GM21529 (cell line): Measurements from ENCODE around the gene KRT14.

ENCODE experiments used
- ATAC-seq: cut with Tn5 transposase; IDR thresholded peaks from one replicate; pipeline ENCODE4 v1.9.1; 2021; ENCODE audit not compliant: unreplicated experiment

Gene KRT14

DNA sequence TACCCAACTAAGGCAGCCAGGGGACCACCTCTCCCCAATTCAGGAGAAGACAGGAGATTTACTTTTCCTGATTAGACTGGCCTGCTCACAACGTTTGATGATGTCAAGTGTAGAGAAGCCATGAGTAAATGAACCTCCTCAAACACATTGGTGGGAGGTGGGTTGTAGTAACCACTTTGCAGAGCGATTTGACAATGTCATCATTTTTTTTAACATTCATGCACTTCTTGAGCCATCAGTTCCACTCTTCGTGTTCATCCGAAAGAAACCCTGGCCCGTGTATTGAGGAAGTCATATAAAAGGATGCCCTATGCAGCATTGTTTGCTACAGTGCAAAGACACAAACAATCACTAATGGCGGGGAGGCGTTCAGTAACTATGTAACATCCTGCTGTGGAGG, 53.1 kb downstream of the KRT14 start:
- ATAC-seq: no peak

DNA sequence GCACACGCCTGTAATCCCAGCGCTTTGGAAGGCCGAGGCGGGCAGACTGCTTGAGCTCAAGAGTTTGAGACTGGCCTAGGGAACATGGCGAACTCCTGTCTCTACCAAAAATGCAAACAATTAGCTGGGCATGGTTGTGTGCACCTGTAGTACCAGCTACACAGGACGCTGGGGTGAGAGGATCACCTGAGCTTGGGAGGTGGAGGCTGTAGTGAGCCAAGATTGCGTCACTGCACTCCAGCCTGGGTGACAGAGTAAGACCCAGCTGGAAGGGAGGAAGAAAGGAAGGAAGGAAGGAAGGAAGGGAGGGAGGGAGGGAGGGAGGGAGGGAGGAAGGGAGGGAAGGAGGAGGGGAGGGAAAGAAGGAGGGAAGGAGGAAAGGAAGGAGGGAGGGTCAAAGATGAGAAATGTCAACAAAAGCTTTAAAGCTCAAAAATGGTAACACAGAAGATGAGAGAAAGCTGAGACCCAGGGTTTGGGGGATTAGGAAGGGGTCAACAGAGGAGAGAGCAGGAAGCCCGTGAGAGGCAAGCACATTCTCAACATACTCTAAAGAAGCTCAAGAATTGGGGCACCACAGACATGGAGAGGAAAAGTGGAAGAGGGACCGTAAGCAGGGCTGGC, 53.6 kb downstream of the KRT14 start:
- no peak for ATAC-seq
